GM12873 (cell line): ENCODE results near the gene THADA.

ENCODE experiments used
- CTCF ChIP-seq: IDR thresholded peaks from 2 replicates; pipeline ENCODE4 v1.5.1; 2012; ENCODE audit warnings: low read depth, mild to moderate bottlenecking, moderate library complexity, low read length, control low read depth; ENCODE audit not compliant: insufficient read depth; ENCODE audit errors: missing control alignments

THADA gene

DNA sequence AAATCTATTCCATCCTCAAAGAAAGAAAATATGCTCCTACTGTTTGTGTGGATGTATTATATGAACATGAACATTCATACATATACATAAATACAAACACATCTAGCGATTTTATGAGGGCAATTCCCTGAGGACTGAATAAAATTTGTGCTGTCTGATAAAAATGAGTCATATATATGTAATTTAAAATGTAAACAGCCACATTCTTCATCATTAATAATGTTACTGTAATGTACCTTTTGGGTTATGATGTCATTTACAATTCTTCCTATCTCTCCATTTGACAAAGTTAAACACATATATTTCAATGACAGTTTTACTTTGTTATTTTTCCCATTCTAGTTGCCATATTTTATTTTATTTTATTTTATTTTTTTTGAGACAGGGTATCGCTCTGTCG lies 278.2 kb downstream of the THADA start:
- TF ChIP-seq CTCF, result no peak

DNA sequence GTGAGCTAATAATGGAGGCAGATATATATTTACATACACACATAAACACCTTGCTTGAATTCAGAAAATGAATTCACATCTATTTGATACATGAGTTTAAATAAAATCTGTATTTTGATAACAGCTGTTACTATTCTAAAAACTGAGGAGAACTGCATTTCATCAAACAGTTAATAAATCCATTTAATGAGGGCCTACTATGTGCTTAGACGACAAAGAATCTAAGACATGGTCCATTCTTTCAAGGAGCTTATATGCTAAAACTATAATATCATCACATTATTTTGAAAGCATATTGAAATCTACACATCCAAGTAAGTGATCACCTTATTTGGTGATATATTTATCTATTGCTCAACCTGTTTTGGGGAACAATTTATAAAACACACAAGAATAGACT lies 278.6 kb downstream of the THADA start:
- TF ChIP-seq CTCF, result no peak

- TF ChIP-seq CTCF, result no peak
These were observed 280.4 kb downstream of the THADA start for GRCh38 chr2:43315482-43315881.

GRCh38 chr2:43314299-43314927 lies 281.4 kb downstream of the THADA start:
- no peak for TF ChIP-seq CTCF

- TF ChIP-seq CTCF, result no peak
These were observed 282.2 kb downstream of the THADA start for GRCh38 chr2:43313642-43314017.

DNA sequence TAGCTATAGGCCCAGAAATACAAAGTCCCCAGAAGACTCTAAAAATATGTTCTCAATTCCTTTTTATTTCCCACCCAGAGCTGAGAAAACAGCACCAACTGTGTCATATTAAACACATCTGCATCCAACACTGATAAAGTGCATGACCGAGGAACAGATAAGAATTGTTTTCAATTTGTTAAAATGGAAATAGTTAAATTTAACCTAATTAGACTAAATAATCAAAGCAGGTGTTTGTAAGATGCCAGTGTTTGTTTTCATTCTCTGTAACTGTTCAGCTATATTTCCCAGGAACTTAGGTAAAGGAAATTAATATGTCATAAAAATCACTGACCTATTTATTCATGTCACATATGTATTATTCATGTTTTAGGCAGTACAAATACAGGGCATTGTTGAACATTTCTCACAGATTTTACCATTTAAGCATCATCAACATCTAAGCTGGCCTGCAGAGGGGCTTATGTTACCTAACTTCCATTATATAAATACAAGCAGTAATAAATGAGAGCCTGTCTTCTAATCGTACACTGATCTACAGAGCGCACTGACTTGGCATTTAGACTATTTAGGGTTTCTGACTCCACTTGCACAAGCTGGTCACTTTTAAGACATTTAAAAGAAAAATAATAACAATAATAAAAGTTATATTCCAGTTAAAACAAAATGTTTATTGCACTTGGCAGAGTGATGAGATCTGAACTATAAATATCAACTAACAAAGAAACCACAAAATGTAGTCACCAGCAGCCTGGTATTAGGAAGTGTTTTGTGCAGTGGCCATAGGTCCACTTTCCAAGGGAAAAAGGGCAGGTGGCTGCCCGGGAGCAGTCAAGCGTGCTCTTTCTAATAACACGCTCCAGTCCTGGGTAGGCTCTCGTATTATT lies 282.8 kb downstream of the THADA start:
- no peak for TF ChIP-seq CTCF

- TF ChIP-seq CTCF, result no peak
These were observed 284.6 kb downstream of the THADA start for GRCh38 chr2:43311276-43311675.
